Measurements from ENCODE around the gene KHDC1.
"Not testable (repeated sequence)": the region's sequence is repeated elsewhere in the genome, so short reads cannot be mapped to it uniquely, and the experiment has no call there.

Gene KHDC1

GRCh38 chr6:73193302-73193701, 69.7 kb downstream of the KHDC1 start:
- H3K36me3 ChIP-seq (ENCODE audit: control insufficient read depth in 1 of 2, insufficient read depth in 2 of 2, low read length in 2 of 2); H3K27me3 ChIP-seq (ENCODE audit: control insufficient read depth in 1 of 2, insufficient read depth in 2 of 2, low read length in 2 of 2); H3K9me3 ChIP-seq (ENCODE audit: control insufficient read depth in 1 of 2, low read length in 2 of 2); H3K4me3 ChIP-seq (ENCODE audit: low read depth in 1 of 2, low read length in 2 of 2); H3K4me1 ChIP-seq (ENCODE audit: control insufficient read depth in 1 of 2, insufficient read depth in 2 of 2, low read length in 2 of 2); H3K9ac ChIP-seq (ENCODE audit: low read depth in 1 of 2, low read length in 2 of 2); H3K27ac ChIP-seq (ENCODE audit: low read depth, low read length): not testable (repeated sequence)
